Lower leg skin (tissue), 4 donors: ENCODE results near the gene GLP2R. TPM values are rescaled to one million over a fixed set of nuclear protein-coding genes. Genes with fewer than 3 reads are reported as not detected.

ENCODE experiments used
- DNase-seq, 2 donors: peaks; one replicate each; pipeline ENCODE4 v3.0.0-alpha.2; 2019; ENCODE audit warnings: low spot score in 2 of 2
- H3K4me3 ChIP-seq: fragments of 200-600 bp; sonication (generic); 2 replicates; pipeline ENCODE4 v1.5.1; 2017; ENCODE audit warnings: mild to moderate bottlenecking, low read depth; ENCODE audit not compliant: poor library complexity, severe bottlenecking
- CTCF ChIP-seq, 3 donors: fragments of 450-650 bp; IDR thresholded peaks; one replicate each; pipeline ENCODE4 v1.5.1; 2016; ENCODE audit warnings: antibody characterized with exemption in 3 of 3, mild to moderate bottlenecking in 3 of 3, moderate library complexity in 2 of 3
- POLR2A ChIP-seq, 2 donors: fragments of 450-650 bp; IDR thresholded peaks; one replicate each; pipeline ENCODE4 v1.6.1; 2016 to 2017; ENCODE audit warnings: antibody characterized with exemption in 2 of 2, mild to moderate bottlenecking in 1 of 2, moderate library complexity in 1 of 2
- WGBS, 2 donors: methylation state at CpG; one replicate each; pipeline ENCODE4 v1.1.5; 2018; 5-methylcytosine and 5-hydroxymethylcytosine counted together
- intact Hi-C: fragments of 100-400 bp; cut with DNase I; formaldehyde crosslinking; loops from one replicate; pipeline ENCODE4 v1.15.0; 2023; ENCODE audit warnings: low total_unique reads
- total RNA-seq, 4 donors: library from RNA; depleted of rRNA; stranded (reverse); fragments of >200 nt; gene quantifications; one replicate each; pipeline ENCODE4 v1.1.0, GENCODE V29; 2016

The GLP2R gene
- total RNA-seq, 4 donors from 2014 or later = 1.9 TPM; not detected in 3

GRCh38 chr17:9886141-9886930, 60.6 kb downstream of the GLP2R start:
- no peak for TF ChIP-seq CTCF (IDR thresholded peaks at IDR 0.05)
- no peak for TF ChIP-seq POLR2A (IDR thresholded peaks at IDR 0.05)
- WGBS, 2 donors = 52 to 63% methylated on average over 5 of the region's 5 CpGs

GRCh38 chr17:9887508-9887907, 61.8 kb downstream of the GLP2R start:
- H3K4me3 ChIP-seq = no peak overlapping the region
- 73 to 82% methylated on average over 8 of the region's 8 CpGs for WGBS, 2 donors
- no peak for TF ChIP-seq POLR2A (IDR thresholded peaks at IDR 0.05)
- no peak for TF ChIP-seq CTCF (IDR thresholded peaks at IDR 0.05)
- intact Hi-C loops = no loop called here
- DNase-seq = no peak

More at GRCh38 chr17:9886141-9886930, 60.6 kb downstream of the GLP2R start:
- intact Hi-C loops = no loop called here
- DNase-seq = no peak
- no peak overlapping the region for H3K4me3 ChIP-seq

- 6 to 27% methylated on average over 2 of the region's 2 CpGs for WGBS, 2 donors
- H3K4me3 ChIP-seq = no peak overlapping the region
- intact Hi-C loops = no loop called here
- TF ChIP-seq CTCF (IDR thresholded peaks at IDR 0.05) (no peak), POLR2A (IDR thresholded peaks at IDR 0.05) (no peak)
- no peak for DNase-seq
Observed at GRCh38 chr17:9890124-9890523, 64.4 kb downstream of the GLP2R start.

- 43 to 46% methylated on average over 3 of the region's 3 CpGs for WGBS, 2 donors
- intact Hi-C loops = no loop called here
- TF ChIP-seq POLR2A (IDR thresholded peaks at IDR 0.05) = no peak
- no peak for TF ChIP-seq CTCF (IDR thresholded peaks at IDR 0.05)
- DNase-seq = no peak
- no peak overlapping the region for H3K4me3 ChIP-seq
Observed at GRCh38 chr17:9893411-9894012, 67.8 kb downstream of the GLP2R start.

- DNase-seq = no peak
- no peak overlapping the region for H3K4me3 ChIP-seq
- no peak for TF ChIP-seq CTCF (IDR thresholded peaks at IDR 0.05)
- no peak for TF ChIP-seq POLR2A (IDR thresholded peaks at IDR 0.05)
- 80 to 91% methylated on average over 3 of the region's 3 CpGs for WGBS, 2 donors
- intact Hi-C loops = no loop called here
Observed at GRCh38 chr17:9894231-9894630, 68.5 kb downstream of the GLP2R start.
